Stimulated activated CD8-positive, alpha-beta memory T cell treated with anti-CD3 and anti-CD28 coated beads, Interleukin-12 subunit alpha, Interleukin-12 subunit beta, amount 100 ng/mL, for 4 hours (primary cell): Measurements from ENCODE around the gene ANGPTL7.

Experiments
- DNase-seq: peaks from one replicate; pipeline ENCODE4 v3.0.0-alpha.2; 2020; ENCODE audit warnings: low read depth

ANGPTL7 gene

DNA sequence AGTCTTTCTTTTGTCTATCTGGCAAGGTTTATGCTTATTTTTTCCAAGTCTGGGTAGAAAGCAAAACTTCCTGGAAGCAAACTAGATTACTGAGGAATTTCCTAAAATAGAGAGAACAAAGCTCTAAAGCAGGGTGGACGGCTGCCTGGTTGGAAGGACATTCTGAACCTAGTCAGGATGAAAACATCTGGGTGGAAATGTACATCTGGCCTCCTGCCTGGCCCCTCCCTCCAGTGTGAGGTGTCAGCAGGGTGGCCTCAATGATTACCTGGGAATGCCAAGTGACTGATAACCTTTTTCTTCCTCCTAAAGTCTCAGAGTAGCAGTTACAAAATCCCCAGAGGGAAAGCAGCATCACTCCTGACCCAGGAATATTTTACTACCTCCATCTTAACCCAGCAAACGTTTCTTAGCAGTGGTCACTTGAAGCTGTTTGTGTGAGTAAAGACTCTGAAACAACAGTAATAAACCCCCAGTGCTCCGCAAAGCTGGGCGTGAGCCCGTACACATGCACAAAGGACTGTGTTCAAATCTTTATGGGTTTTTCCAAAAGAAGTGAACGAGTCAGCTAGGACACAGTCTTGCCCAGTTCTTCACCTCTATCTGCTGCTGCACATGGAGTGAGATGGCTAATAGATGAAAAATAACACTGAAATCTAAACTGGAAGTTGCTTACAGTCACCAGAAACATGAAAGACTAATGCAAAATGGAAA lies 18.9 kb downstream of the ANGPTL7 start:
- DNase-seq: no peak

DNA sequence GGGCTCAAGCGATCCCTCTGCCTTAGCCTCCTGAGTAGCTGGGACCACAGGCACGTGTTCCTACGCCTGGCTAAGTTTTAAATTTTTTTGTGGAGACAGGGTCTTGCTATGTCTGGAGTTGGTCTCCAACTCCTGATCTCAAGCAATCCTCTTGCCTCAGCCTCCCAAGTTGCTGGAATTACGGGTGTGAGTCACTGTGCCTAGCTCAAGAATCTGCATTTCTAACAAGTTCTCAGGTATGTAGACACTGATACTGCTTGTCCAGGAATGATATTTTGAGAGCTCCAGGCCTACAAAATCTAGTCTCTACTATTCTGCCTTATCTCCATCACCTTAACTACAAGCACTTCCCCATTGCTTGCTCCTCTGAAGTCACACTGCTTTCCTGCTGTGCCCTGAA lies 22.3 kb downstream of the ANGPTL7 start:
- no peak for DNase-seq

DNA sequence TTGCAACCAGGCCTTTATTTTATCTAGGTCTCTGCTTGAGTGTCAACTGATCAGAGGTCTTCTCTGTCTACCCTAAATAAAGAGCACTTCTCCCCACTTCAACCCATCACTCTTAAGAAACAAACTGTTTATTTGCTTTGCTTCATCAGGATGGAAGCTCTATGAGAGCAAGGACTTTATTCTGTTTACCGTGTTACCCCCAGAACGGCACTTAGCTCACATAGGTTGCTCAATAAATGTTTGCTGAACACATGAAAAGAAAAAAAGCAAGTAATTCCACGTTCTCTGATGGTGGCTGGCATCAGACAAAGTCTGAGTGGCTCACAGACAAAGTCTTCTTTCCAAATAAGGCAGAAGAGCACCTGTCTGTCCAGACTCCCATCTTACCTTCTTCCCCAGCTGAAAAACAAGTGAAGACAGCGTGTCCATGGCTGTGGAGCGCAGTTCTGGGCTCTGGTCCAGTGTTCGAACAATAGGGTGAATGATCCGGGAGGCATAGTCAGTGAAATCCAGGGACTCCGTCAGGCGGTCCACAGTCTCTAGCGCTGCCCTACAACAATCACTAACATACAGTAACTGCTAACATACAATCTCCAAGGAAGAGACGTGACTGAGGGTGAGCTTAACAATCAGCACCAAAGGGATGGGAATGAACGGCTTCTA lies 22.9 kb downstream of the ANGPTL7 start:
- no peak for DNase-seq

DNA sequence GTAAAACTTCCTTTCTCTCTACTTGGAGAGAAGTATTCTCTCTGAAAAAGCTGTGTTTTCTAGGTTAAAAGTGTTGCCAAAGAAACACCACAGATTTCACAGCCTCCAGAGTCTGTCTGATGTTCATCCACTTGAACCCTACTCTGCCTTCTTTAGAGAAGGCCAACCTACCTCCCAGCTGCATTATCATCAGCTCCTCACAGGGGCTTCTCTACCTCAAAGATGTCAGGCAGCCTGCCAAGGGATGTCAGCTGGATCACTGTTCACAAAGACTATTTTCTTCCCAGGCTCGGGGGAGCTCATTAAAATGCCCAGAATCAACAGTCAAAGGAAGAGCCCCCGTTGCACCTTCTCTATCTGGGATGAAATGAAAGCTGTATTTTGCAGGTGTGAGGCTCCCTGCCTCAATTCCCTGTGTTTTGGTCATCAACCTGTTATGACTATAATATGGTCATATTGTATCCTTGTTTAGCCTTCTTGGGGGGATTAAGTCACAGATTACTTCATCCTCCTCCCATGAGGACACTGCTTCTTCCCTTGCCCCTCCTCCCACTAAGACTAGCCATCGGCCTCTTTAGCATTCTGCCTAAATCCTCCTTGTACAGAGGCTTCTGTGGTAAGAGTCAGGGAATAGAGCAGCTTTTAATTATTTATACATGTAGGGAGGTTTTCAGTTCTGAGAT lies 25.7 kb downstream of the ANGPTL7 start:
- no peak for DNase-seq

DNA sequence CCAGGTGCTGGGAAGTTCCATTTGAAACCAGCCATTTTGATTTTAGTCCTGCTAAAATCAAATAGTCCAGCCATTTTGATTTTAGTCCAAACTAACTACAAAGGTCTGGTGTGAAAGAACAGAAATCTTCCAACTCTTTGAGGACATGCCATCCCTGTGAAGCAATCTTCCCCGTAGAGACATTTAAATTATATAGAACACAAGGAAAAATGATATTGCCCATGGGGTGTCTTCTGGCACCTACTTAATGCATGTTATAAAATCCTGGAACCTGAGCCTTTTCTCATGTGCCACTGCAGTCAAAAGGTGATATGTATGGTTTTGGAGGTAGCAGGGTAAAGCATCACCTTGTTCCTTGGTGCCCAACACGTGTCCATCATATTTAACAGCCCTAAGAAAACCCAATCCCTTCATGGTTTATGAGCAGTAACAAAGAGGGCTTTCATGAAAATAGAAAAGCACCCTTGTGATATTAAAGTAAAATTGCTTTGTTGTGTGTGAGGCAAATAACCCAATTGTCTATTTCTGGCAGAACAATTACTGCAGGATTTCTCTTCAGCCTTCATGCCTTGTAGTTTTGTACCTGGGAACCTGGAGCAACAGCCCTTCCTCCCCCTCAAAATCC lies 26.3 kb downstream of the ANGPTL7 start:
- DNase-seq: no peak

DNA sequence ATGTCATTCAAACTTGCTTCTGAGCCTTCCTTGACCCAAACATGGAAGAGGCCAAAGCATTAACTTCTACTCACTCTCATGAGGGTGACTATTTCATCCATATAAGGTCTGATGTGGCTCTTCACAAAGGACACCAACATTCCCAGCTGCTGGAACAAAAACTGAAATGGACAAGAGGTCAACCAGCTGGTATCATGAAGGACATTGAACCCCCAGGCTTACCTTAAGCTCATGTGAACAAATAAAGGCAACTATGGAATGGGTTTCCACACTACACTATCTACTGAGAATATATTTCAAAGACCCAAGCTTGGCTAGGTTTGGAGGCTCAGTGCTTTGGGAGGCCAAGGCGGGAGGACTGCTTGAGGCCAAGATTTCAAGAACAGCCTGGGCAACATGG lies 26.9 kb downstream of the ANGPTL7 start:
- DNase-seq: no peak

DNA sequence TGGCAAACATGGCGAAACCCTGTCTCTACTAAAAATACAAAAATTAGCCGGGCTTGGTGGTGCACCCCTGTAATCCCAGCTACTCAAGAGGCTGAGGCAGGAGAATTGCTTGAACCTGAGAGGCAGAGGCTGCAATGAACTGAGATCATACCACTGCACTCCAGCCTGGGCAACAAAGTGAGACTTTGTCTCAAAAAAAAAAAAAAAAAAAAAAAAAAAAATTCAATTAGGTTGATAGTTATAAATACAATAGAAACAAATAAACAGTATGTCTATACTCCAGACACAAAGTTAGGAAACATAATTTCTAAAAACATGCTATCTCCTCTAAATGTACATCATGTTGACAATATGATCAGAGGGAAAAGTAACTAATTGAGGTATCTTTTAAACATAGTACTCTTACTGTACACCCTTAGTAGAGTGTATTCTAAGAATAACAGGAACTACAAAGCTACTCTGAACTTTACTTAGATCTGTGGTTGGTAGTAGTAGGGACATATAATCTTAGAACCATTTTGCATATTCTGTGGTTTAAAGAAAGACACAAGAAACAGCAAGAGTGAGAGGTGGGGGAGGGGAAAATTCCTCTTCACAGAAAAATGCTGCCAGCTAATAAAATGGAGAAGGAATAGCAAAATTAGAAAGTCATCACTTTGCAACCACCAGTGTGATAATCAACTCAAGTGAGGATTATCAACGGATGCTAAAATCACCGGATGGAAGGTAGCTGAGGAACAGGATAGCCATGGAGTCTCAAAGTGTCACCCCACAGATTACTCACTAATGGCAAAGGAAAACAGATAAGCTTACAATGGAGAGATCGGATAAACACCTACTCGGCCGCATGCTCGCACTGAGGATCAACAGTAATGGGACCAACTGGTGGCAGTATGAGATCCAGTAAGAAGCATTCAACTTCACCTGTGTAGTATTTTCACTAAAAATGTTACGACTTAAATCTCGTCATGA lies 38.2 kb downstream of the ANGPTL7 start:
- no peak for DNase-seq

DNA sequence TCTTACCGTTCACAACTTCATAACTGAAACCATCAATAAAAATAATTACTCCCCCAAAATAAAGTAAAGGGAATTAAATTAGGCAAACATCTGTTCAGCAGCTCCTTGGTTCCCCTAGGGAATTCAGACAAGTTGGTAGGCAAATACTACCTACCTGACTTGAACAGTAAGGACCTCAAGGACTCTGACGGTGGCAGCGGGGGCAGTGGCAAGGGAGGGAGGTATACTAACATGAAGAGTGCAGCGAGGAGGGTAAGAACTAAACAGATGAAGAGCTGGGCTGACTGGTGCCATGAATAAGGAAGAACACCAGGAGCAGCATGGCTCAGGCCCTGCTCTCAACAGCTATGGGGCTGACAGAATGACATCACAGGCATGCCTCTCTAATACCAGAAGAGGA lies 40.0 kb downstream of the ANGPTL7 start:
- no peak for DNase-seq

DNA sequence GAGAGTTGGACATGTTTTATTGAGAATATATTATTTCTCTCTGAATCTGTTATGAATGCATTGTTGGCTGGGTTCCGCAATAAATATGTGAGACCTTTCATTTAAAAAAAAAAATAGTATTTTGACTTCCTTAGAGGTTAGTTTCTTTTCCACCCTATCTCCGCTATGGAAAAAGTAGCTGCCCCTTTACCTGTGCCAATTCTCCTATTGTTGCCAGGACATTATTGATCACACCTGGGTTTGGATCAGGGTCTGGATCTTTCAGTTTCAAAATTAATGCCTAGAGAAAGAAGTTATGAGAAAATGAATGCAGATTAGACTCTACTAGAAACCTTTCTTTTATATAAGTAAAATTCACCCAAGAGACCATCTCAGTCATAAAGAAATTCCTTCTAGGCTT lies 44.1 kb downstream of the ANGPTL7 start:
- no peak for DNase-seq

DNA sequence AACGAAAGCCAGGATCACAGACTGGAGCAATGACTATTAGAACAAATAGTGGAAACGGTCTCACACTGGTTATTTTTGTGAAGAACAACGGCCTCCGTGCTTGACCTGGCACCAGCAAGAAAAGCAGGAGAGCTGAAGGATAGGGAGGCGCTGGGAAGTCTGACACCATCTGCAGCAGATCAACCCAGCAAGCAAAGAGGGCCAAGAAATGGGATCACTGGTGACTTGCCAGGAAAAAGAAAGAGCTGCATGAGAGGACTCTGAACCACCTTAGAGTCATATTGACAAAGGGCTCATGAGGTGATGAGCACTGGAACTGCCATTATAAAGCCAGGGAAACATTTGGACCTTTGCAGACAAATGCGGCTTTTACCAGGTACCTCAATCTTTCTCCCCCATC lies 48.2 kb downstream of the ANGPTL7 start:
- no peak for DNase-seq

DNA sequence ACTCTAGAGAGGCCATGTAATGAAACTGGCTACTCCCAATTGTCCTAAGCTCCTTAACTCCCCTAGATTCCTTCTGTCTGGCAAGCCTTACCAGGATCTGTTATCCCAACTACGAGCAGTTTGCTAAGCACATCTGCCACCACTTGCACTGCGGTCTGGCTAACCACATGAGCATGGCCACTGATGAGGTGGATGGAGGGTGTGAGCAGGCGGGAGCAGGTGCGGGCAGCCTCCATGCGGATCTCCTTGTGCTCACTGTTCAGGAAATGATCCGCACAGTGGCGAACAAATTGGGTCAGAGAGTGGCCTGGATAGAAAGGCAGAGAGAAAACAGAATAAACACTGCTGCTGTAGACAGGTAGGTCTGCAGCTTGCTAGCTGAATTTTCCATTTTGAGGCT lies 49.2 kb downstream of the ANGPTL7 start:
- DNase-seq: no peak

DNA sequence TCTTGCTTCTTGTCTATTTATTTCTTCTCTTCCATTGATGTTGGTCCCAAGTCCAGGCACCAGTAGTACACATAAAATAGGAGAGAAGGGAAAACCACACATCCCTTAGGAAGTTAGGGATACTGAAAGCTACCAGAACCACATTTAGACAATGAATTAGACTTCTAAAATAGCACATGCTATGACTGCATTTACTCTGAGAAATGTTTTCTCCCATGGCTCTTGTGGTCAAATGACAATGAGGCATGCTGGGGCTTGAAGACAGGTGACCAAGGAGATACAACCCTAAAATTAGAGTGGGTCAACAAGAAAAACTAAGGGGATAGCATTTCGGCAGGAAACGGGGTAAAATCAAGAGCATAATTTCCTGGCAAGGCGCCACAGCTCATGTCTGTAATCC lies 56.1 kb downstream of the ANGPTL7 start:
- no peak for DNase-seq
